GM13976 (cell line): ENCODE data around the gene METTL25B.
A peak's percentile ranks its signal among the peaks of the same experiment; 100 is the strongest.
"Not testable (repeated sequence)": the region's sequence is repeated elsewhere in the genome, so short reads cannot be mapped to it uniquely, and the experiment has no call there.

ENCODE experiments used
- DNase-seq: peaks from one replicate; pipeline ENCODE4 v3.0.0; 2012; ENCODE audit warnings: low spot score
- in situ Hi-C: fragments of 300-500 bp; cut with MboI; formaldehyde crosslinking; loops from one replicate; pipeline ENCODE4 v1.12.0; 2022; ENCODE audit warnings: low sequenced_read_pairs, mixed read lengths, inconsistent platforms; ENCODE audit not compliant: unreplicated experiment
- TF ChIP-seq, protein P1 (sequence below): IDR thresholded peaks from 2 replicates; pipeline ENCODE4 v1.5.1; 2012; ENCODE audit warnings: borderline replicate concordance, mild to moderate bottlenecking; ENCODE audit not compliant: insufficient read depth; ENCODE audit errors: extremely low read depth, missing control alignments, control extremely low read depth

The METTL25B gene

DNA sequence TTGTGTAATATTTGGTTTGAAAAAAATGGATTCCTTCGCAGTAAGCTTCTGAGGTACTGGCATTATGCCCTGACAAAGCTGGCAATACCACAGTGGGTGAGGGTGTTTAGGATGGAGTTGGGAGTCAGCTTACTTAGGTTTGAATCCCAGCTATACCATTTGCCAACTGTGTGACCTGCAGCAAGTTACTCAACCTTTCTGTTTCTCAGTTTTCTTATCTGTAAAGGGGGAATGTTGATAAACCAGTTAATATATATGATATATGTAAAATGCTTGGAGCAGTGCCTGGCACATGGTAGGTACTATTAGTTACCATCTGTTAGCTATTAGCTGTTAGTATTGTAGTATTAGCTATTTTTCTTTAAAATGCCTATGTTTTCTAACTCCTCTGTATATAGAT lies 28.1 kb downstream of the METTL25B start:
- in situ Hi-C loops: no loop called here
- no peak for DNase-seq
- TF ChIP-seq, protein P1, sequence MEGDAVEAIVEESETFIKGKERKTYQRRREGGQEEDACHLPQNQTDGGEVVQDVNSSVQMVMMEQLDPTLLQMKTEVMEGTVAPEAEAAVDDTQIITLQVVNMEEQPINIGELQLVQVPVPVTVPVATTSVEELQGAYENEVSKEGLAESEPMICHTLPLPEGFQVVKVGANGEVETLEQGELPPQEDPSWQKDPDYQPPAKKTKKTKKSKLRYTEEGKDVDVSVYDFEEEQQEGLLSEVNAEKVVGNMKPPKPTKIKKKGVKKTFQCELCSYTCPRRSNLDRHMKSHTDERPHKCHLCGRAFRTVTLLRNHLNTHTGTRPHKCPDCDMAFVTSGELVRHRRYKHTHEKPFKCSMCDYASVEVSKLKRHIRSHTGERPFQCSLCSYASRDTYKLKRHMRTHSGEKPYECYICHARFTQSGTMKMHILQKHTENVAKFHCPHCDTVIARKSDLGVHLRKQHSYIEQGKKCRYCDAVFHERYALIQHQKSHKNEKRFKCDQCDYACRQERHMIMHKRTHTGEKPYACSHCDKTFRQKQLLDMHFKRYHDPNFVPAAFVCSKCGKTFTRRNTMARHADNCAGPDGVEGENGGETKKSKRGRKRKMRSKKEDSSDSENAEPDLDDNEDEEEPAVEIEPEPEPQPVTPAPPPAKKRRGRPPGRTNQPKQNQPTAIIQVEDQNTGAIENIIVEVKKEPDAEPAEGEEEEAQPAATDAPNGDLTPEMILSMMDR: no peak

DNA sequence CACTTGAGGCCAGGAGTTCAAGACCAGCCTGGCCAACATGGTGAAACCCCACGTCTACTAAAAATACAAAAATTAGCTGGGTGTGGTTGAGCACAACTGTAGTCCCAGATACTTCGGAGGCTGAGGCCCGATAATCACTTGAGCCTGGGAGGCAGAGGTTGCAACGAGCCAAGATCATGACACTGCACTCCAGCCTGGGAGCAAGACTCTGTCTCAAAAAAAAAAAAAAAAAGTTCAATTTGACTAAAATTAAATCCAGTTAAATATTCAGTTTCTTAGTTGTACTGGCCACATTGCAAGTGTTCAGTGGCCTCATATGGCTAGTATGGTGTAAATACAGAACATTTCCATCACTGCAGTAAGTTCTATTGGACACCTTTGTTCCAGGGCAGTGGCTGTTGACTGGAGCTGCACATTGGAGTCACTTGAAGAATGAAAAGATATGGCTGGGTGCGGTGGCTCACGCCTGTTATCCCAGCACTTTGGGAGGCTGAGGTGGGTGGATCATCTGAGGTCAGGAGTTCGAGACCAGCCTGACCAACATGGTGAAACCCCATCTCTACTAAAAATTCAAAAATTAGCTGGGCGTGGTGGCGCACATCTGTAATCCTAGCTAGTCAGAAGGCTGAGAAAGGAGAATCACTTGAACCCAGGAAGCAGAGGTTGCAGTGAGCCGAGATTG lies 29.4 kb downstream of the METTL25B start:
- in situ Hi-C loops, DNase-seq: not testable (repeated sequence)

DNA sequence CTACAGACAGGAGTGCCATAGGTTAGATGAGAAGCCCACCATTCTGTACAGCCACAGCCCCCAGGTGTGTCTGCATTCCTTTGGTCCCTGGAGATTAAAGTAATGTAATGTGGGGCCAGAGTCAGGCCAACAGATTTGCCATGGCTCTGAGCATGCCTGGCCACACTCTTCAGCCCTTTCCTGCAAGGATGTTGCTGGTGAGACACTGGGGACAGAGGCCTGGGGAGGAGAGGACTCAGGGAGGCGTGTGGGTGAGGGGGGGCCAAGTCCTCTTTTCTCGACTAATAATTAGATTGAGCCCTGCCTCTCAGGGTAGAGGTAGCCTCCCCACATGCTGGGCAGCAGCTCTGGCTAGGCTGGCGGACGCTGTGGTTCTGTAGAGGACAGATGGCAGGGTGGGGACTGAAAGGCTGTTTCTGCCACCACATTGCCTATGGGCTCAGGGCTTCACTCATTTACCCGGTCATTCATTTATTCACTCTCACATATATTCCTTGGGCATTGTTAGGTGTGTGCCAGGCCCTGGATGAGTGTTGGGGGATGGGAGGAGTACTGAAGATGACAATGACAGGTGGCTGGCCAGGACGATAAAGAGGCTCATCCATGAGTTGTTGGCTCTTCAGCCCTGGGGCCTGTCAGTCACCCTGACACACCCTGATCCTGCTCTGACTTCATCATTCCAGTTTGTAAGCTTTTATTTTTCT lies 32.0 kb downstream of the METTL25B start:
- TF ChIP-seq, protein P1: no peak
- in situ Hi-C loops: no loop called here
- DNase-seq: no peak

DNA sequence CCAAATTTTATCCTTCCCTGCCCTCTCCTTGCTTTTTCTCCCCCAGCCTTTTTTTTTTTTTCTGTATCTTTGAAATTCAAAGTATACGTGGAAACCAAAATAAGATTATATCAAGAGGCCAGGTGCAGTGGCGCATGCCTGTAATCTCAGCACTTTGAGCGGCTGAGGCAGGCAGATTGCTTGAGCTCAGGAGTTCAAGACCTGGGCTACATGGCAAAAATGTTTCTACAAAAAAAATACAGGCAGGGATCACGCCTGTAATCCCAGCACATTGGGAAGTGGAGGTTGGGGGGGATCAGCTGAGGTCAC lies 32.5 kb downstream of the METTL25B start:
- TF ChIP-seq, protein P1: no peak
- in situ Hi-C loops: no loop called here
- no peak for DNase-seq

DNA sequence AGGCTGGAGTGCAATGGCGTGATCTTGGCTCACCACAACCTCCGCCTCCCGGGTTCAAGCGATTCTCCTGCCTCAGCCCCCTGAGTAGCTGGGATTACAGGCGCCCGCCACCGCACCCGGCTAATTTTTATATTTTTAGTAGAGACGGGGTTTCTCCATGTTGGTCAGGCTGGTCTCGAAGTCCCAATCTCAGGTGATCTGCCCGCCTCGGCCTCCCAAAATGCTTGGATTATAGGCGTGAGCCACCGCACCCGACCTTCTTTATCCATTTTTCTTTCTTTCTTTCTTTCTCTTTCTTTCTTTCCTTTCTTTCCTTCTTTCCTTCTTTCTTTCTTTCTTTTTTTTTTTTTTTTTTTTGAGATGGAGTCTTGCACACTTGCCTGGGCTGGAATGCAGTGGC lies 36.9 kb downstream of the METTL25B start:
- DNase-seq, in situ Hi-C loops: not testable (repeated sequence)

DNA sequence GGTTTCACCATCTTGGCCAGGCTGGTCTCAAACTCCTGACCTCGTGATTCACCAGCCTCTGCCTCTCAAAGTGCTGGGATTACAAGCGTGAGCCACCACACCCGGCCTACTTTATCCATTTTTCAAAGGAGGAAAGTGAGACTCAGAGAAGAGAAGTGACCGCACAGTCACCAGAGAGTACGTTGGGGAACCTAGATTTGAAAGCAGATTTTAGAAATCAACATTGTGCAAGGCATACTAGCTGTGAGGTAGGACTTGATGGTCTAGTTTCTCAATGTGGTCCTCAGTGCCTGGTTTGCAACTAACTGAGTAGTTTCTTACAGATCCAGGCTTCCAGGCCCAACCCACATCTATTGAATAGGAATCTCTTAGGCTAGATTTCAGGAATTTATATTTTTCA lies 37.4 kb downstream of the METTL25B start:
- TF ChIP-seq, protein P1: no peak
- DNase-seq: no peak
- in situ Hi-C loops: no loop called here

DNA sequence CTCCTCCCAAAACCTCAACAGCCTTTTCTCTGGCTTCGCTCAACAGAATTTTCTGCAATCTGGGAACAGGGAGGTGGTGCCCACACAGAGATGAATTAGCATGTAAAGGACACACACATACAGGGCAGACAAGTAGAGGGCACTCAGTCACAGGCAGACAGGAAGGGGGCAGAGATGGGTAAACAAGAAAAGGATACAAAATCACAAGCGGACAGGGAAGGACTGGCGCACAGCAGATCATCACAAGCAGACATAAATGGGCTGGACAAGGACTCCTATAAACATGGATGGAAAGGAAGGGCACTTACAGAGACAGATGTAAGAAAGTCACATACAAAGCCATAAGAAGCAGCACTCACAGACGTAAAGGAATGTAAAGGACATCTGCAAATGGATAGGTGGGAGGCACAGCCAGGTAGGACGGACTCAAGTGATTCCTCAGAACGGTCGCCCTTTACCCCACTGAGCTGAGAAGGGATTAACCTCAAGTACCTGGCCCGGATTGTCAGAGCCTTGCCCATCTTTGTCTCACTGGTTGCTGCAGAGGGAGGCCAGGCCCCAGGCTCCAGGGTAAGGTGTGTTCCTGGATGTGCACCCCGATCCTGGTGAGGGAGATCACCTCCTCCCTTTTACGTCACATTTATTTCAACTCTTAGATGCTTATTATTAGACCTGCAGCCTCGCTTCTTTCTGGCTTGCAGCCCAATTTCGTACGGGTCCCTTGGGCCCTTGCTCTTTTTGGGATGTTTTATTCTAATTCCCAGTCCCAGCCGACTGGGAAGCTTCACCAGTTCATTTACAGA lies 38.2 kb downstream of the METTL25B start:
- in situ Hi-C loops: no loop called here
- TF ChIP-seq, protein P1: no peak

More for the DNA sequence above, 38.2 kb downstream of the METTL25B start:
- DNase-seq: peak; percentile 46
